GM19035 (cell line): ENCODE data around the gene DSCAML1.

ENCODE experiments used
- ATAC-seq: cut with Tn5 transposase; IDR thresholded peaks from one replicate; pipeline ENCODE4 v1.9.1; 2021; ENCODE audit not compliant: unreplicated experiment

The DSCAML1 gene

DNA sequence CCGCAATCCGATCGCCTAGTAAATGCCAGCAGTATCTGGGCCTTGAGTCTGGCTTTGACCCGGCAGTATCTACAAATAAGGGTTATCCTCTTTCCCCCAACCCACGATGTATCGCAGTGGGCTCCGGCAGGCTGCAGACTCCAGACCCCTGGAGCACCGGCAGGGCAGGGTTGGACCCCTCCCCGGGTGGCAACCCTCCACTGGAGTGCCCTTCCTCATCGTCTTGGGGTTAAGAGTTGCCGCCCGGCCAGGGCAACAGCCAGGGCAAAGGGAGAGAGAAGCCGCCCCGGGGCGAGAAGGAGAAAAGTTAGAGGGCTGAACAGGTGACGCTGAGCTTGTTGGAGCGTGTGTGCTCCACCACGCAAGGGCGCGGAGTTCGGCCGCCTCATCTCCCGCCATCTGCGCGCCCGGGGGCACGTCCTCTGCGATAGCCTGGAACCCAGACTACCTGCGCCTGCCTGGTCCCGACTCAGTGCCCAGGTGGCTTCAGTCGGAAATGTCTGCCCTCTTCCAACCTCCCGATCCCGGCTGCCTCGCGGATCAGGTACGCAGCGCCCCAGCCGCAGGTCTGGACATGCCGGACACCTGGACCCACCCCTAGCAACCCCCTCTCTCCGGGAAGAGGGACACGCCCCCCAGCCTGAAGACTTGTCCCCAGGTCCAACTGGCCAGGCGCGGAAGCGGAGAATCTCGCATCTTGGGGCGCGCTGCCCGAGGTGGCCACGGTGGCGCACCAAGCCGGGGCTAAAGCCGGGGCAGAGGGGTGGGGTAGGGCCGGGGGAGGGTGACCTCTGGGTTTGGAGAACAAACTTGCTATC is 1.2 kb downstream of the DSCAML1 start:
- ATAC-seq: no peak

- ATAC-seq: no peak
Measured at GRCh38 chr11:117794772-117795629, 2.0 kb downstream of the DSCAML1 start.

DNA sequence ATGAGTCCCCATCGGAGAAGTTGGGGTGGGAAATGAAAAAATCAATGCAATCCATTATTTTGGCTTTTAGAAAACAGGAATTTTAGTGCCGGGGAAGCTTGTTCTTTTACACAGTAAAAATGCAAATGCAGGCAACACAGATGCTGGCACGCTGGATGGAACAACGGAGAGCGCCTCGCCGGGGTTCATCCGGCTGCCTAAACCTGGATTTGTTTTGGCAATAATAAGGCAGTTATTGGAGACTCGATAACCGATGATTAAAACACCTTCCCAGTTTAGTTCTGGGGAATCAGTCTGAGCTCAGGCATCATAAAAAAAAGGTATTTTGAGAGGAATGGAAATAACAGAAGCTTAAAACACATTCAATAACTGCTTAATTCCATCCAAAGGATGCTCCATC is 2.9 kb downstream of the DSCAML1 start:
- ATAC-seq: no peak

DNA sequence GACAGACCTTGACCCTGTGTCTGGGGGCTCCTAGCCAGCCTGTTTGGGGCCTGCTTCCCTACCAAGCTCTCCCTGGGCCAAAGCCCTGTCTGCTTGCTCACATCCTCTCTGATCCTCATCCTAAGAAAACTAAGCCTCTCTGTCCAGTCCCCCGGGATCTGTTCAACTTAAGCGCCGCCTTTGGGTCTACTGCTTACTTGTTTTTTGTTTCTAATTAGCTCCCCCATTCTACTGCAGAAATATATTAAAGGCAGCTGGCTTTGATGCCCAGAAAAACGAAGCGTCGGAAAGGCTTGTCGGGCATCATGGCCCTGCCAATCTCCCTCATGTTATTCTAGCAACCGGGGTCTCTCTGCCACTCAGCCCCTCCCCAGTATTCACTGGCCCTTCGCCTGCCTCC is 3.4 kb downstream of the DSCAML1 start:
- ATAC-seq: no peak

DNA sequence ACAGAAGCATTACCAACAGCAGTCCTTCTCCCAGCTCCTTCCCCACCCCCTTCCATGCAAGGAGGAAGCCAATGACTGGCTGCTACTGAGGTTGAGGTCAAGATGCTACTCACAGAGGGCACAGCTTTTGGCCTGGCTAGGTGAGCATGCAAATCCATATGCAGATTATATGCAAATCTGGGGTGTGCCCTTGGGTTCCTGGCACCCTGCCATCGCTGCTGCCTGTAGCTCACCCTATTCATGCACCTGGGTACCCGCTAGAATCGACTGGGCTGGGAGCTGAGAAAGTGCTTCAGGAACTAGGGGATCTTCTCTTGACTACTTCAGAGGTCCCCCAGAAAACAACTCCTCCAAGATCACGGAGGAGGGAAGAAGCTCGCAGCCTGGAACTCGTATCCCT is 4.0 kb downstream of the DSCAML1 start:
- ATAC-seq: no peak

DNA sequence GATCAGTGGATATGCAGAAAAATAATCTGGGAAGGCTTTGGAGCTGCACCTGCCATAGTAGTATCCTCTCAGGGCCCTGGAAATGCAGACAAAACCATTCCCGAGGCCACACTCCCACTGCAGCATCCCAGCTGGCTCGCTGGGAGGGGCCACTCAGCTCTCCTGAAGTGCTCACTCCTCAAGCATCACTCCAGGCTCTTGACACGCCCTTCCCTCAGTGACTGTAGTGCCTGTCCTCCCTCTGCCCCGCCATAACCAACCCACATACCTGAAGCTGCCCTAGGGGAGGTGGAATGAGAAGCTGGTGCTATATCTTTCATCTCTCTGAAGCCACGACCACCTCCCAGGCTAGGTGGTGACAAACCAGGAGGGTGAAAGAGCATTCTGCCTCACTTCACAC is 4.8 kb downstream of the DSCAML1 start:
- no peak for ATAC-seq

DNA sequence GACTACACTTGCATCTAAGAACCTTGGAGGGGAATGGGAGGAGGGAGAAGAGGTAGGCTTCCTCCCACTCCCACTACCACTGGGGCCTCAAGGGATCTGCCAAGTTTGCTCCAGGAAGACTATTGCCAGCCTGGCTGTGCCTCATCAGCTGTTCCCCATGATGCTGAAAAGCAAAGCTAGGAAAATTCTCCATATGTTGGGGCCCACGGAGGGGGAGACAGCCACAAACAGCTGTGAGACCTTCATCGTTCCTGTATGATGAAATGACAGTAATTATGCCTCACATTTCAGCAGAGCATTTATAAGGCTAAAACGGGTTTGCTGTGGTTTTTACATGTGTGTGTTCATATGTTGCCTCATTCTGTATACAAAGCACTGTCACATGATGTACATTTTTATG is 6.7 kb downstream of the DSCAML1 start:
- no peak for ATAC-seq

- no peak for ATAC-seq
Measured at GRCh38 chr11:117789241-117789640, 7.8 kb downstream of the DSCAML1 start.

DNA sequence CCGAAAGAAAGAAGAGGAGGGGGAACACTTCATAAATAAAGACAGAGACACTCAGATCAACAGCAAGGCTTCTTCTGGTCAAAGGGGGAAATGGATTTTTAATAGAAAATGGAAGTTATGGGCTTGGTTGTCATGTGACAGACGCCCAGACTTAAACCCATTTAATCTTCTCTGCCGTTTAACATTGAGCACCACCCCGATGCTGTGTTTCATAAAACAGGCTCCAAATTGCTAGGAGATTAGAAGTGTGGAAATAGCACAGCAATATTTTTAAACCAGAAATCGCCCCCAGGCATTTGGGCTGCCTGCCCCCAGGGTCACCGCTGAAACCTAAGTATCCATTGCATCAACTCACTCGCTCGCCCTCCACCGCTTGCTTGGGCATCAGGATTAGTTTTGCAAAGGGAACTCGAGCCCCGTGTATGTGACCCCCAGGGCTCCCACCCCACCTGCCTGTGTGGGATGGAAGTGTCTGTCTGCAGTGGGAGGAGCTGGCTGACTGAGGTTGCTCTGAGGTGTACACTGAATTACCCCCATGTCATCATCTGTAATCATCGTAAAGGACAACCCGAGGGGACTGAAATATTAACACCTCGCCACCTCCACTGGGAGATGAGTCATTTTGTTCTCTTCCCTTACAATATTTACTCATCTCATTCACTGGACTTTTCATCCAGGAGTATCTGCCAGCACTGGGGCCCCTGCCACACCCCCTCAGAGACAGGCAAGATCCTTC is 10.7 kb downstream of the DSCAML1 start:
- ATAC-seq: no peak

GRCh38 chr11:117782101-117782500 is 14.9 kb downstream of the DSCAML1 start:
- ATAC-seq: no peak

DNA sequence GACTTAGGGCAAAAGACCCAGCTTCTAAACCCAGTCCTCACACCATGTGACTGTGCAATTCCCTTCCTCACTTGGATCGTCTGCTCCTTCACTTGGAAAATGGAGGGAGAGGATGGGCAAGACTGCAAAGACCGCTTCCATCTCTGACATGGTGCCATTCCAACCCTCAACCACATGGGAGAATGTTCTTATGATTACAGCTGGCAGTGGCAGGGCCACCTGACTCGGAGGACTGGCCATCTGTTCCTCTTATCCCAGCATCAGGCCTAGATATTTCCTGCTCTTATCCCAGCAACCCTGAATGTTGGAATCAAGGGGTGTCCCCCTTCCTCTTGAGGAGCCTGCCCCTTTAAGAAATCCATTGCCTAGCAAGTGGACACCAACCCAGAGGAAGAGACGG is 15.4 kb downstream of the DSCAML1 start:
- ATAC-seq: no peak

DNA sequence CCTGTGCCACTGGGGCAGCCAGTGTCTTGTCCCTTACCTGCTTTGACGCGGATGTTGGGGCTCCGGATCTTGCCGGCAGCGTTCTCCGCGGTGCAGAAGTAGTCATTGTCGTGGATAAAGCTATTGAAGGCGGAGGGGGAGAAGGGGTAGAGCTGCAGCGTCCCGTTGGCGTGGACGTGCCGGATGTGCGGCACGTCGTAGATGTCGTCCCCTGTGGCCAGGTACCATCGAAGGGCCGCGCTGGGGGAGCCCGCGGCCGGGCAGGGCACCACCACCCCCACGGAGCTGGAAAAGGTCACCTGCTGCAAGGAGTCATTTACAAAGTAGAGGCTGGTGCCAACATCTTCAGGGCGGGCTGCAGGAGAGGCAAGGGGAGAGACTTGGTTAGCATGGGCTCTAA is 16.6 kb downstream of the DSCAML1 start:
- ATAC-seq: no peak

DNA sequence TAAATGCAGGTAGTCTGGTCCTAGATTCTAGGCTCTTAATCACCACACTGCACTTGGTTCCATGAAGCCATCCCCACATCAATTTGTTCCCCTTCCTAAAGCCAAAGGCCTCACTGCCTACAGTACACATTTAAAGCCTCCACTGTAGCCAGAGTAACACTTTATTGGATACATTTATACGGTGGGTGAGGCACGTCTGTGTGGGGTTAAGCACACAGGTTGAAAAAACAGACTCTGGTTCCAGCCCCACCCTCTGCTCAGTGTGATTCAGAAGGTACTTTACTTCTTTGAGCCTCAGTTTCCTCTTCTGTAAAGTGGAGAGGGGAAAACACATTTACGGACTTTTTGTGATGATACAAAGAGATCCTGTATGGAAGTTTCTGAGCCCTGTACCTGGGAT is 22.5 kb downstream of the DSCAML1 start:
- ATAC-seq: no peak

- ATAC-seq: no peak
Measured at GRCh38 chr11:117772360-117772759, 24.7 kb downstream of the DSCAML1 start.

DNA sequence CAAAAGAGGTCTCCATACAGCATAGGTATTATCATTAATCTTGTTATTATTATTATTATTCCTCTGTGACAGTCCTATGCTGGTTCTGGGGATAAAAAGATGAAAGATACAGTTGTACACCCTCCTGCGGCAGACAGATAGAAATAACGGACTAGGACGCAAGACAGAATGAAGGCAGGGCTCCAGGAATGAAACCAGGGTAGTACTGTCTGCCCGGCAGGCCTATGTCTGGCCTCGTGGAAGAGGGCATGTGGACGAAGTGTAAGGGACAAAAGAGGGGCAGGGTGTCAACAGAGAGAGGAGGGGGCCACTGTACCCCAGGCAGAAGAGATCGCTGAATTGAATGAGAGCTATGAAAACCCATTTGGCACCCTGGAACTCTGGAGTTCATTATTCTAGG is 25.2 kb downstream of the DSCAML1 start:
- no peak for ATAC-seq

DNA sequence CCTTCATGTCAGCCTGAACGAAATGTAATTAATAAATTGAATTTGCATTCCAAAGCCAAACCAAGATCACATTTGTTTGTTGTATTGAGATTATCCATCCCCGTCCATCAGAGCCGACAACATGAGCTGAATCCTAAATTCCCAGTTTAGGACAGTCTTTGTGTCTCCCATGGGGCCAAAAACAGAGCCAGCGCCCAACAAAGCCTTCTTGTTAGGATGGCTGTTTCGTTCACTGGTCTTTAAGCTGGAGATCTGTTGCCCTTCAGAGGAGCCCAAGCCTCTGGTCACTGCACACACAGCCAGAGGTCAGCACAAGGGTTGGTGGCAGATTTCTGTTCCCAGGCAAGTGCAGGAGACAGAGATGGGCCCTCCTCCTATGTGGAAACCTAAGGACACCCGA is 25.8 kb downstream of the DSCAML1 start:
- ATAC-seq: no peak

DNA sequence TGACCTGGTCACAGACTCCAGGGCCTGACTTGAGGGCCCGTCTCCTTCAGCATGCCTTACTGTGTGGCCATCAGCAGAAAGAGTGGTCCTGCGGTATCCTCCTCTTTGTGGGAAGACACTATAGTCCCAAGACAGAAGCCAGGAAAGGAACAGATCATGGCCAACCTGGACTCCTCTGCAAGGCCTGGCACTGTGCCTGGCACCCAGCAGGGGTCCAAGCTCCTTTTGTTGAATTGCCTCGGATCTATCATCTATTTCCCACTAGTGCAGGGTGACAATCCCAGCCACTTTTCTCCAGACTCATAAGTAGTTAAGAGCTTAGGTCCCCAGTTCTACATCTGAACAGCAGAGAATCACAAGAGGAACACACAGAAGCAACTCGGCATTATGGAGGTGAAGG is 27.0 kb downstream of the DSCAML1 start:
- no peak for ATAC-seq

- ATAC-seq: no peak
Measured at GRCh38 chr11:117769533-117769932, 27.5 kb downstream of the DSCAML1 start.

- ATAC-seq: no peak
Measured at GRCh38 chr11:117768506-117768905, 28.5 kb downstream of the DSCAML1 start.

GRCh38 chr11:117767071-117767470 is 29.9 kb downstream of the DSCAML1 start:
- ATAC-seq: no peak

- no peak for ATAC-seq
Measured at GRCh38 chr11:117766576-117766975, 30.4 kb downstream of the DSCAML1 start.

- no peak for ATAC-seq
Measured at GRCh38 chr11:117766026-117766425, 31.0 kb downstream of the DSCAML1 start.
